22Rv1 (cell line): ENCODE data around the gene NECAP2.

Experiments
- CTCF ChIP-seq: fragments of 450-650 bp; IDR thresholded peaks from 2 replicates; pipeline ENCODE4 v1.5.1; 2017; ENCODE audit warnings: mild to moderate bottlenecking
- ZFX ChIP-seq: fragments of 450-650 bp; IDR thresholded peaks from 2 replicates; pipeline ENCODE4 v1.6.1; 2017; ENCODE audit warnings: antibody characterized with exemption, borderline replicate concordance

DNA sequence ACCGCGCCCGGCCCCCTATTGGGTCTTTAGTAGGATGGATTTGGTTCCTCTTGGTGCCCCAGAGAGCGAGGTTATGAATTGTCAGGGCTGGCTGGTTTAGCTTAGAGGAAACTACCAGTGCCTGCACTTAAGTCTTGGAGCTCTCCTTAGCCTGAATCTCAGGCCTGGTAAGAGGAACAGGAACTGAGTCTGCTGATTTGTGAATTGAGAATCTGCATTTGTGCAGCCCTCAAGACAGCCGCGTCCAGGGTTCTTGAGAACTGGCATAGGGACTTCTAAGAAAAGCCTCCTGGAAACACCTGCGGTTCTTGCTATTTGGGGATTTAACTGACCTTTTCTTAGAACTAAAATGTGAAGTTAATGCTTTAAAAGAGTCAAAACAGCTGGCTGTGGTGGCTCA lies 1.7 kb downstream of the NECAP2 start:
- no peak for TF ChIP-seq CTCF
- TF ChIP-seq ZFX, result no peak
